Endothelial cell of umbilical vein (primary cell): Measurements from ENCODE around the gene PKHD1. TPM values are rescaled to one million over a fixed set of nuclear protein-coding genes. Genes with fewer than 3 reads are reported as not detected.

Experiments used
- BruUV-seq: library from RNA; stranded (reverse); fragments of 400-500 nt; replicated peaks from 2 replicates; lab custom pipeline; 2021; lab: Mats Ljungman, UMichigan
- CTCF ChIA-PET: fragments of 300-600, 350-600 bp; sonication (Branson Sonifier 250); formaldehyde crosslinking; loops from one replicate; lab custom pipeline; 2021; ENCODE audit warnings: antibody characterized with exemption, inconsistent platforms; lab: Charles Lee
- POLR2A ChIA-PET: fragments of 300-600, 350-600 bp; sonication (Branson Sonifier 250); formaldehyde crosslinking; loops from one replicate; lab custom pipeline; 2021; ENCODE audit warnings: antibody characterized with exemption, inconsistent platforms; lab: Charles Lee
- DNase-seq: peaks from one replicate; pipeline ENCODE4 v3.0.0-alpha.2; 2011; ENCODE audit warnings: low read depth, low spot score
- FAIRE-seq: peaks from 2 replicates; lab custom pipeline; 2011; peaks lifted over from hg19 to GRCh38; lab: Jason Lieb, UNC
- H2AFZ ChIP-seq: 2 replicates; pipeline ENCODE4 v1.6.0; 2012; ENCODE audit warnings: low read depth, low read length, control low read depth, inconsistent platforms
- H3K27ac ChIP-seq: 2 replicates; pipeline ENCODE4 v1.5.1; 2011; ENCODE audit warnings: low read depth, mild to moderate bottlenecking, control low read depth, low read length, moderate library complexity; ENCODE audit not compliant: insufficient read depth
- H3K27me3 ChIP-seq, 2 experiments: 2 replicates each; pipeline versions ENCODE4 v1.6.0 to v1.6.1; 2011; ENCODE audit warnings: low read length in 2 of 2, mixed read lengths in 1 of 2; ENCODE audit not compliant: control insufficient read depth in 2 of 2, insufficient read depth in 2 of 2
- H3K36me3 ChIP-seq, 2 experiments: 2 replicates in 1 of 2; 3 replicates in 1 of 2; pipeline ENCODE4 v1.5.1; 2011; ENCODE audit warnings: low read length in 2 of 2, mild to moderate bottlenecking in 1 of 2, moderate library complexity in 1 of 2; ENCODE audit not compliant: control insufficient read depth in 2 of 2, insufficient read depth in 2 of 2; ENCODE audit errors: extremely low read depth in 1 of 2
- H3K4me1 ChIP-seq: 3 replicates; pipeline ENCODE4 v1.5.1; 2011; ENCODE audit warnings: mild to moderate bottlenecking, low read length; ENCODE audit not compliant: control insufficient read depth, insufficient read depth; ENCODE audit errors: extremely low read depth
- H3K4me2 ChIP-seq: 2 replicates; pipeline ENCODE4 v1.6.1; 2011; ENCODE audit warnings: low read length, control low read depth, mixed read lengths; ENCODE audit not compliant: insufficient read depth
- H3K4me3 ChIP-seq, 3 experiments: fragments of 200-600 bp in 1 of 3; sonication (generic), shearing (Covaris generic) in 1 of 3; replicated peaks in 1 of 3; 2 replicates each; pipeline ENCODE4 v1.5.1; 2011 to 2016; ENCODE audit warnings: control low read depth in 3 of 3, low read length in 3 of 3, mild to moderate bottlenecking in 2 of 3, inconsistent platforms in 1 of 3, low read depth in 1 of 3, moderate library complexity in 1 of 3; ENCODE audit not compliant: insufficient read depth in 1 of 3
- H3K79me2 ChIP-seq: 2 replicates; pipeline ENCODE4 v1.6.0; 2012; ENCODE audit warnings: low read length, inconsistent platforms; ENCODE audit not compliant: control insufficient read depth, insufficient read depth
- H3K9ac ChIP-seq: replicated peaks from 2 replicates; pipeline ENCODE3; 2011; ENCODE audit warnings: low read length, control low read depth; ENCODE audit not compliant: insufficient read depth; ENCODE audit errors: extremely low read depth
- H3K9me1 ChIP-seq: replicated peaks from 3 replicates; pipeline ENCODE4 v1.6.0; 2011; ENCODE audit warnings: mild to moderate bottlenecking, low read length; ENCODE audit not compliant: control insufficient read depth, insufficient read depth; ENCODE audit errors: extremely low read depth
- H3K9me3 ChIP-seq: replicated peaks from 2 replicates; pipeline ENCODE4 v1.5.1; 2012; ENCODE audit warnings: low read length, inconsistent platforms; ENCODE audit not compliant: control insufficient read depth, insufficient read depth
- H4K20me1 ChIP-seq: replicated peaks from 2 replicates; pipeline ENCODE3; 2011; ENCODE audit warnings: mild to moderate bottlenecking, low read length; ENCODE audit not compliant: control insufficient read depth, insufficient read depth; ENCODE audit errors: extremely low read depth
- EZH2 ChIP-seq: IDR thresholded peaks from 2 replicates; pipeline ENCODE4 v1.6.1; 2012; ENCODE audit warnings: borderline replicate concordance, low read depth, mild to moderate bottlenecking, moderate library complexity, low read length, inconsistent platforms; ENCODE audit not compliant: severe bottlenecking
- POLR2AphosphoS5 ChIP-seq: IDR thresholded peaks from 2 replicates; pipeline ENCODE4 v1.6.1; 2012; ENCODE audit warnings: low read depth, mild to moderate bottlenecking, control low read depth, low read length, moderate library complexity; ENCODE audit not compliant: insufficient read depth
- dilution Hi-C: fragments of 300-500 bp; cut with MboI; formaldehyde crosslinking; loops from one replicate; pipeline ENCODE4 v1.15.0; 2019; ENCODE audit warnings: low sequenced_read_pairs; ENCODE audit not compliant: extremely low pct_ligation_motif_present
- intact Hi-C: fragments of 100-400 bp; cut with micrococcal nuclease; formaldehyde crosslinking; loops from one replicate; pipeline ENCODE4 v1.10.0; 2022
- polyA plus RNA-seq, 4 experiments: library from polyadenylated mRNA; depleted of rRNA in 3 of 4; stranded (reverse) in 3 of 4; unstranded in 1 of 4; fragments of >200 nt; gene quantifications; 2 replicates each; pipeline versions ENCODE4 v1.2.1 to v1.2.3, GENCODE V29; 2011 to 2012; ENCODE audit warnings: missing spikeins in 1 of 4
- total RNA-seq: library from RNA; stranded (reverse); gene quantifications from 2 replicates; pipeline ENCODE4 v1.2.3, GENCODE V29; 2021
- TF ChIP-seq, protein P1 (sequence below): IDR thresholded peaks from 2 replicates; pipeline ENCODE4 v1.6.1; 2011; ENCODE audit not compliant: insufficient read depth, insufficient read length

The PKHD1 gene
- total and polyA plus RNA-seq, 2 donors (not counting 3 experiments of a cell fraction or from before 2014, with no cell fraction given): not detected

DNA sequence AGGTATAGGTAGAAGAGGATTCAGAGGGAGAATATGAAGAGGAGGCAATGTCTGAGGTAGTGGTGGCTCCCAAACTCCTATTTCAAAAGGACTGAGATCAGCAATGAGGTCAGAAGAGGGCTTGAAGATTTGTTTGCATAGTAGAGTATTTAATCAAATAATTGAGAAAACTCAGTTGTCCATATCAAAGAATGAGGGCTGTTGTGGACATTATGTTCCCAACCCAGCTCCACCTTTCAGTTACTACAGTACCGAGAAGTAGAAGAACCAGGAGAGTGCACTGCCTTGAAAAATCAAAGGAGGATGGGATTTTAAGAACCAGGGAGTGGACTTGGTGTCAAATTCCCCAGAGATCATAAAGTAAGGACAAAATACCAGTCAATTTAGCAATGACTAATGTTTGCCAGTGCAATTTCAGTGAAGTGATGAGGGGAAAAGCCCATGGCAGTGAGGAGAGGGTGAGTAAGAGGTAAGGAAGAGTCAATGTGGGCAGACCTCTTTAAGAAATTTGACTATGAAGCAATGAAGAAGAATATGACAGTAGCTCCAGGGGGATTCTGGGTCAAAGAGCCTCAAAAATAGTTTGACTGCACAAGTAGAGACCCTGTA is 382.4 kb downstream of the PKHD1 start:
- Histone ChIP-seq H3K4me1 (no peaks in the 10 kb centered on the region), H3K9me3 (no peaks in the 10 kb centered on the region), H3K36me3 (no peaks in the 10 kb centered on the region), H2AFZ (no peak overlapping the region), H3K9me1 (no peaks in the 10 kb centered on the region), H4K20me1 (no peaks in the 10 kb centered on the region), H3K4me3 (no peak overlapping the region), H3K4me2 (no peak overlapping the region), H3K27ac (no peak overlapping the region), H3K79me2 (no peaks in the 10 kb centered on the region), H3K9ac (no peak overlapping the region), H3K27me3 (no peaks in the 10 kb centered on the region)
- TF ChIP-seq EZH2 (no peak), POLR2AphosphoS5 (no peak)
- intact Hi-C loops: no loop called here
- BruUV-seq: no TSS peak
- DNase-seq: no peak
- POLR2A ChIA-PET: no interaction called here
- CTCF ChIA-PET: no interaction called here
- no peak for FAIRE-seq
- dilution Hi-C loops: no loop called here

- ChIA-PET CTCF (no interaction called here), POLR2A (no interaction called here)
- no peaks in the 10 kb centered on the region for H3K27me3 ChIP-seq
- intact Hi-C loops (no loop called here), dilution Hi-C loops (no loop called here)
- no peak overlapping the region for H2AFZ ChIP-seq
- H3K4me1 ChIP-seq: no peaks in the 10 kb centered on the region
- H3K9ac ChIP-seq: no peak overlapping the region
- no peaks in the 10 kb centered on the region for H3K36me3 ChIP-seq
- no peaks in the 10 kb centered on the region for H3K9me3 ChIP-seq
- DNase-seq (no peak), FAIRE-seq (no peak)
- TF ChIP-seq, protein P1, sequence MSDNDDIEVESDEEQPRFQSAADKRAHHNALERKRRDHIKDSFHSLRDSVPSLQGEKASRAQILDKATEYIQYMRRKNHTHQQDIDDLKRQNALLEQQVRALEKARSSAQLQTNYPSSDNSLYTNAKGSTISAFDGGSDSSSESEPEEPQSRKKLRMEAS: no peak
- no peak overlapping the region for H3K4me3 ChIP-seq
- H3K79me2 ChIP-seq: no peaks in the 10 kb centered on the region
- BruUV-seq: no TSS peak
- no peaks in the 10 kb centered on the region for H3K9me1 ChIP-seq
- no peaks in the 10 kb centered on the region for H4K20me1 ChIP-seq
- no peak overlapping the region for H3K27ac ChIP-seq
- H3K4me2 ChIP-seq: no peak overlapping the region
Observed at GRCh38 chr6:51702851-51703250, 384.6 kb downstream of the PKHD1 start.
